GM19193 (cell line): Measurements from ENCODE around the gene BAIAP3.

Source experiments
- POLR2A ChIP-seq: IDR thresholded peaks from 4 replicates; pipeline ENCODE4 v1.6.1; 2011; ENCODE audit not compliant: insufficient read depth, insufficient read length; ENCODE audit errors: extremely low read depth

Gene BAIAP3

DNA sequence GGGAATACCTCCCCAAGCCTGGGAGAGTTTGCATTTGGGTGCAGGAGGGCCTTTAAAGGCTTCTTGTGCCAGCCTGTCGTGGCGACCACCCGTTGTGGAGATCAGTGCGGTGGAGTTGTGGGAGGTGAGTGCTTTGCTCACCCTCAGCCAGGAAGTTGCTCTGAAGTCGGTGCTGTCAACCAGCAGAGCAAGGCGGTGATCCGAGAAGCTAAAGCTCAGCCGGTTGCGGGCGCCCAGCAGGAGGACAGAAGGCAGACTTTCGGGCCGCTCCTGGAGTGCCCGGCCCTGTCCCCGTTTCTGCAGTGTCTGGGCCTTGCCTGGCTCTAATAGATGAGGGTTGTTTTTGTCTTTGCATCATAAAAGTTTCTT is 22.6 kb upstream of the BAIAP3 start:
- TF ChIP-seq POLR2A, result no peak

DNA sequence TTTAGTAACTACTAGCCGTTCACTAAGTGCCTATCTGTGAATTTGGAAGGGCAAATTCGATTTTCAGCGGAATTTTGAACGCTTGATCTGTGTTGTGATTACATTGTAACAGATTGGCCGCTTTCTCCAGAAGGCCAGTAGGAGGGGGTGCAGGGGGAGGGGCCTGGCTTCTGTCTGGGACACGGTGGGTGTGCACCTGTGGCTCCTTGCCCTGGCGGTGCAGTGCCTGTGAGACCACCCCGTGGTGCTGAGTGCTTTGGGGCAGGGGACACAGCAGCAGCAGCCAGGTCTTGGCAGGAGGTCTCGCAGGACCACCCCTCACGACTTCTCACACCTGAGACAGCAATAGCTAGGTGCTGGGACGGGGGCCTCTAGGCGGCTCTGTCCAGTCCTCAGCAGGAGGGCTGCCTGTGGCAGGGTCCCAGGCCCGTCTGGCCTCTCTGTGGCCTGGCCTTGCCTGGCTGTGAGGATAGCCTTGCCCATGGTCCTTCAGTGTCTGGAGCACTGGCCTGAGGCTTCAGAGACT is 22.2 kb upstream of the BAIAP3 start:
- TF ChIP-seq POLR2A, result no peak

DNA sequence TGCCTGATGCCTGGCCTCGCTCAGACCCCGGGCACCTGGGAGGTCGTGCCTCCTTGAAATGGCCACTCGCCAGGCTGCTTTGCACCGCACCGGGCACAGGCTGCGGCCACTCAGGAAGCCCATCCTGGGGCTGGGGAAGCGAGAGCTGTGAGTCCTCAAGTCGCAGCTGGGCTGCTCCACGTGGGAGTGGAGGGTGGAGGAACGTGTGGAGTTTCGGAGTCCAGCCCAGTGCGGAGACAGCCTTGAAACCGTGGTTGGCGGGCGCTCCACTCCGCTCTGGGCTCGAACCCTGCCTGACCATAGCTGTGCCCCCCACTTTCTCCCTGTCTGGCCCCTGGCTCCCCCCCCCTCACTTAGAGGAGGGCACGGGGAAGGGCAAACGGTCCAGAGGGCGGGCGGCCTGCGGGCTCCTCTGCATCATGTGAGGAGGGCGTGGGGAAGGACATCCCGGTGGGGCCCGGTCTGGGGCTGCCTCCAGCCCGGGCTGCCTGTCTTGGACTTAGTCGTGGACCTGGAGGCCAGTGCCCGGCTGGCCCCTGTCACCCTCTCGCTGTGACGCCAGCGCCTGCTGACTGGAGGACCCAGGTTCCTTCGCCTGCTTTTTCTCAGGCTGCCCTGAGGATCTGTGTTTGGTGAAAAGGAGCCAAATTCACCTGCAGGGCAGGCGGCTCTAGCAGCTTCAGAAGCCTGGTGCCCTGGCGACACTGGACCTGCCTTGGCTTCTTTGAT is 21.5 kb upstream of the BAIAP3 start:
- TF ChIP-seq POLR2A, result no peak

DNA sequence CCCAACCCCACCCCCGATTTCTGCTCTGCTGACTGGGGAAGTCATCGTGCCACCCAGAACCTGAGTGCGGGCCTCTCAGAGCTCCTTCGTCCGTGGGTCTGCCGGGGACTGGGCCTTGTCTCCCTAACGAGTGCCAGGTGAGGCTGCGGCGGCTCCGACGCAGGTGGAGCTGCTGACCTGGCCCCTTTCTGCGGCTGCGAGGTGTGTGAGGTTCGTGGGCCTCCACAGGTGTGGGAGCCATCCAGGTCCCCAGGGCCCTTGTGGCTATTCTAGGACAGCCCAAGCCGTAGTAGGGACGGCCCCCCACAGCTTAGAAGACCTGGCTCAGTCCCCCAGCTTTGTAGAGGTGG is 21.0 kb upstream of the BAIAP3 start:
- TF ChIP-seq POLR2A, result no peak

DNA sequence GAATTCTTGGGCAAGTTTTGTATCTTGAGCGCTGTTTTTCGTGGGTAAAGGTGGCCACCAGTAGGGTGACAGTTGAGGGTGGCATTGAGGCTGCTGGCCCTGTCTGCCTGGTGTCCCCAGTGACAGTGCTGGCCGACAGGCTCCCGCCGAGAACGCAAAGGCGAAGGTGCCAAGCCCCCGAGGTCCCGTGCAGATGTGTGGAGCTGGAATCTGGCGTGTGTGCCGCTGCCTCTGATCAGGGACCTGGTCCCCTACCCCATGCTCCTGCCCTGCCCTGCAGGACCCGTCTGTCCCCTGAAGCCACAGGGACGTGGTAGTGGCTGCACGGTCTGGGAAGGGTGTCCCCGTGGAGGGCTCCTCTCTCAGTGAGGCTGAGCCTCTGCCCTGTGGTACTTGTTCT is 20.5 kb upstream of the BAIAP3 start:
- TF ChIP-seq POLR2A, result no peak

DNA sequence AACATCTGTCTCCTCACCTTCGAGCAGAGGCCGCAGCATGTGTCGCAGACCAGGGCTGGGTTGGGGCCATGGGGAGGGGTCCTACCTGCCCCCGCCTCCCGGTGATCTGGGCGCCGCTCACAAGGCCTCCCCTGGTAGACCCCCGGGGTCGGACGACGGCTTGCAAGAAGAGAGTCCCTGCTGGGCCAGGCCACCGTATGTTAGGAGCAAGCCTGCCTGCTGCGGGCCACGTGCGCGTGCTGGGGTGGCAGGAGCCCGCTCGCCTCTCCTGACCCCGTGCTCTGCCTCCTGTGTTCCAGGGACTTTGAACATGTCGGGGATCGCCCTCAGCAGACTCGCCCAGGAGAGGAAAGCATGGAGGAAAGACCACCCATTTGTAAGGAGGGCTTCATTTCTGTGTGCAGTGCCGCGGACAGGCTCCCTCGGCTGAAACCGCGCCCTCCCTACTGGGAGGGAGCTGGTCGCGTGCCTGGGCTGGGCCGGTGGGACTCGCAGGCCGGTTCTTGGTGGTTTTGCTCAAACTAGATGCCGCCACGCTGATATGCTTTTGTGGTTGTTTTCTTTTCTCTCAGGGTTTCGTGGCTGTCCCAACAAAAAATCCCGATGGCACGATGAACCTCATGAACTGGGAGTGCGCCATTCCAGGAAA is 19.6 kb upstream of the BAIAP3 start:
- TF ChIP-seq POLR2A, result no peak

DNA sequence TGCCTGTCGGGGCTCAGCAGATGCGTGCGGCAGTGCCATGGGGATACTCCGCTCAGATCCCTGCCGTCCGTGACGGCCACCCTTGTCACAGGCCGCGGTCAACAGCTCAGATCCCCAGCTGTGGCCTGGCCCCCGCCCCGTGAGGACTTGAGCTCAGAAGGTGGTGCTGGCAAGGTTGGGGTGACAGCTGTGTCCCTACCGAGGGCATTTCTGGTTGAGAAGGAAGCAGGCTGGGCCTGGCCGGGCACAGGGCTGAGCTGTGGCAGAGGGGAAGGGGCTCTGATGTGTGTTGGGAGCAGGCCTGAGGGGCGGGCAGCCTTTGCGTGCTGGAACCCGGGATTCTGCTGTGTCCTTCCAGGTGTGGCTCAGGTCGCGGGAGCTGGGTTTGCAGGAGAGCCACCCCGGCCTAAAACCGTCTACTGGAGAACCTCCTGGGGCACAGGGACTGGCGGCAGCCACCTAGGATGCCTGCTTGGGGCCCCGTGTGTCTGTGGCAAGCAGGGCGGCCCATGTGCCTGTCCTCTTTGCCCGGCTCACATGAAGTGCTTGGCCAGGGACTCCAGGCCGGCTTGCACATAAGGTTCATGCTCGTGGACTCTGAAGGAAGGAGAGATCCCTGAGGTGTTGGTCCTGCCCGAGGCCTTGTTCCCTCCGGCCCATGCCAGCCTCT is 18.9 kb upstream of the BAIAP3 start:
- no peak for TF ChIP-seq POLR2A

DNA sequence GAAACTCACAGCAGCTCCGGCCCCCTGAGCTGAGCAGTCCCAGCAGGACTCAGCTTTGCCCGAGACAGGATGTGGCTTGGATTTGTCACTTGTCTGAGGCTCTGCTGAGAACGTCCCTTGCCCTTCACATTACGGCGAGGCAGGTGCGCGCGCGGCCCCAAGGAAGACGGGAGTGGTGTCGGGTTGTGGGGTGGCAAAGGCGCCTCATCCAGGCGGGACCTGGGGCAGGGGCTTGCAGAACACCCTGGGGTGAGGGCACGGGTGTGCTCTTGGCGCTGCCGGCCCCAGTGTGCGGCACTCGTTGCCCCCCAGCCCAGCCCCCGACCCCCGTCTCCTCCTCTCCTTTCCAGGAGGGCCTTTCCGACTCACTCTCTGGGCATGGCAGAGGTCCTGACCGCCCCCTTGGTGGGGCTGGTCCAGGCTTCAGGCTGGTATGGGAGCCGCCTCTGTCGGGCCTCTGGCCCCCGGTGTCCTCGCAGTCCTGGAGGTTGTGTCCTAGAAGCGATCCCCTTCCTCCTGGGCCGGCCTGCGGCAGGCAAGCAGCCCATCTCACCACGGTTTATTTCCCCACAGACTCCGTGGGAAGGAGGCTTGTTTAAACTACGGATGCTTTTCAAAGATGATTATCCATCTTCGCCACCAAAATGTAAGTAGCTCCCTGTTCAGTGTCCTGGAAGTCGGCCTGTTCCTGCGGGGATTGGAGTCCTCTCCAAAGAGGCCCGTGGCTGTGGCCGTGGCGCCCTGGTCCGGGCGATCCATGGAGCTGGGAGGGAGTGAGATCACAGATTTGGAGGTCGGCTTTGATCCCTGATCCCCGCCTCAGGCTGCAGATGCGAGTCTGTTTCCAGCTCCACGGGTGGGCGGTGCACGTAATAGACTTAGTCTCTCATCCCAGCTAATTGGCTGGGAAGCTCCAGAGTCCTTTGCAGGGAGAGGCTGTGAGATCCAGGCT is 18.1 kb upstream of the BAIAP3 start:
- no peak for TF ChIP-seq POLR2A

DNA sequence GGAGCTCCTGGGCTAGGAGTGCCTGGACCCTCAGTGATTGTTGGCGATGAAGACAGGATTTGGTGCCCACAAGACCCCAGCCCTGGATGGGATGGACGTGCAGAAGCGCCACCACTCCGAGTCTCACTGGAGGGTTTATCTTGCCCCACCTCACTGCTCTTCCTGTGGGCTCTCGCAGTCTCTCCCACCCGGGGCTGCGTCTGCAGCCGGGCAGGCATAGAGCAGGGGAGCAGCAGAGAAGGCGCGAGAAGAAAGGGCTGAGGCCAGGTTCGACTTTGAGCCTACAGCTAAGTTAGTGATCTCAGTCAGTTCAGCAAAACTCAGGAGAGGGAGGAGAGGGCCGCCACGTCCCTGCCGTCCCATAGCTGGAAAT is 17.4 kb upstream of the BAIAP3 start:
- no peak for TF ChIP-seq POLR2A

DNA sequence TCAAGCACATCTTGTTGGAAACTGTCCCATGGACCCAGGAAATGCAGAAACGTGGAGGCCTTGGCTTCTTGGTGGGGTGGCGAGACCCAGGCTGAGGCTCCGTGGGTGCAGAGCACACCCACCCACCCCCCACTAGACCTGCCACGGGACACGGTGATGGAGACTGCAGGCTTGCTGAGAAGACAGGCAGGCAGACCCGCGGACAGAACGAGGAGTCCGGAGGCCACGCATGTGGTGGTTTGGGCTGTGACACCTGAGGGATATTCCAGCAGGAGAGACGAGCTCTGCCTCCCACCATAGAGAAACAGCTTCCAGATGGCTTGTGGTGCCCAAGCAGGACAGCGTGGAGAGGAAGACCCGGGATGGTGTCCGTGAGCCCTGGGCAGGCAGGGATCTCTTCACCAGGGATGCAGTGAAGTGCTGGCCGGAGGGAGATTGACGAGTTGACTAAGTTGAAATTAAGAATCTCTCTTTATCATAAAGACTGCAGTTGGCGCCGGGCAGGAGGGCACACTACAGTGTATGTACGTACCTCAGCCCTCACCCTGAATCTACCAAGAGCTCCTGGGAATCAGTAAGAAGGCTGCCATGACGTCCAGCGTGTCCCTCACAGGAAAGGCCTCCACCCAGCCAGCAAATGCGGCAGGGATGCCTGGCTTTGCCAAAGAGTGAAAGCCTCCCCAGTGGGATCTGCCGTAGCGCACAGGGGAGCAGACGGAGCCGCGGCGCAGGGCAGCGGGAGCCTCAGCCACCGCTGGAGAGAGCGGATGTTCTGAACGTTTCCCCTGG is 15.8 kb upstream of the BAIAP3 start:
- no peak for TF ChIP-seq POLR2A

DNA sequence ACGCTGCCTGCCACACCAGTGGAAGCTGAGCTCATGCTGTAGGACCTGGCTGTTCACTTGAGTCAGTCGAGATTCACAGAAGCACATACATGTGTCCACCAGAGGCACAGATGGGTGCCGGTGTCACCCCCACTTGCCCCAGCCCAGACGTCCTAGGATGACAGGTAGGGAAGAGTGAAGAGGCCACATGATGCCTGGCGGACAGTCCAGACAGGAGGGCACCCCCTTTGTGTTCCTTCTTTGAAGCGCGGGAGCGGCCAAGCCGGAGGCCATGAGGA is 15.2 kb upstream of the BAIAP3 start:
- no peak for TF ChIP-seq POLR2A

DNA sequence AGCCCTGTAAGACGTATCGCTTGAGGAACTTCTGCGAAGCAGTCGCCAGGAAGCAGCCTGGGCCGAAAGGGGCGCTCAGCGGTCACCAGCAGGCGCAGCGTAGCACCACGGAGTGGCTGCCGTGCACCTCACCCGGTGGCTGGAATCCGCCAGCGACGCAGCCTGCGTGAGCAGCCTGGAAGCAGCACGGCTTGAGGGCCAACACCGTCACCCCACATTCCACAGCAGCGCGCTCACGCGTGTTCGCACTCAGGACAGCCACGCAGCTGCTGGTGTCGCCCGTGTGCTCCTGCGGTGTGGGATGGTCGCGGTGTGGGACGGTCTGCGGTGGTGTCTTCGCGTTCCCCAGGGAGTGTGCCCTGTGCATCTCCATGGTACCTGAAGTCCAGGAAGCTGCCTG is 14.4 kb upstream of the BAIAP3 start:
- no peak for TF ChIP-seq POLR2A

DNA sequence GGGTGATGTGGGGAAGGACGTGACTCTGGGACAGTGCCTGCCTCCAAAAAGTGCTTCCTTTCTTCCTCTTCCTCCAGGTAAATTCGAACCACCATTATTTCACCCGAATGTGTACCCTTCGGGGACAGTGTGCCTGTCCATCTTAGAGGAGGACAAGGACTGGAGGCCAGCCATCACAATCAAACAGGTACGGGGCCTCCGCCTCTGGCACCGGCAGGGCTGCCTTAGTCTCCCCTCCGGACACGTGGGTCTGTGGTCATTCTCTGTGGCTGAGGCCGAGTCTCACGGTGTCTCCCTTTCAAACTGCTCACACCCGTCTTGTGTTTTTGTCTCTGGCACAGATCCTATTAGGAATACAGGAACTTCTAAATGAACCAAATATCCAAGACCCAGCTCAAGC is 13.3 kb upstream of the BAIAP3 start:
- TF ChIP-seq POLR2A, result no peak

DNA sequence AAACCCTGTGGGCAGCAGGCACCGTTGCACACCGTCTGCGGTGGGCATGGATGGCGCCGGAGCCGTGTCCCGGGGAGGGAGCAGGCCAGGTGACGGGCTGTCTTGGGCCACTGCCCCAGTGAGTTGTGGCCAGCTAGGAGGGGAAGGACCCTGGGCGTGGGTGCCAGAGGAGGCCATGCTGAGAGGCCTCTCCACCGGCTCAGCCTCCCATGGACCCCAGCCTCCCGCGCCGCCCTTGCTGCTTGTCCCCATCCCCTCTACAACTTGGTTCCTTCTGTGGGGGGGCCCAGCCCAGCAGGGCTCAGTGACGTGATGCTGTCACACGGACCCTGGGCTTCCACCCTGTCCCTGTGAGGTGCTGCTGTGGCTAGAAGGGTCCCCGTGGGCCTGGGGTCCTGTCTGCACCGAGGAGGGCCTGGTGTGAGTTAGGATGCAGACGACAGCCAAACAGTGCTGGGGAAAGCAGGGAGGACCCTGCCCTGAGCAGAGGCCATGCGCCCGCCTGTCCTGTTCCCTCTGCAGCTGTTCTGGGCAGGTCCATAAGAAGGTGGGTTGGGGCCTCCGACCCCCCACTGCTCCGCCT is 12.7 kb upstream of the BAIAP3 start:
- TF ChIP-seq POLR2A, result no peak
